H1 (cell line): Measurements from ENCODE around the gene HTR2C. TPM values are rescaled to one million over a fixed set of nuclear protein-coding genes. Genes with fewer than 3 reads are reported as not detected.
A peak's percentile ranks its signal among the peaks of the same experiment; 100 is the strongest.

Experiments
- BACH1 ChIP-seq: IDR thresholded peaks from 2 replicates; pipeline ENCODE4 v1.6.1; 2012; ENCODE audit warnings: low read length, improper control_type of control experiment
- HDAC2 ChIP-seq, 2 experiments: fragments of 300-600 bp in 1 of 2; sonication (generic) in 1 of 2; IDR thresholded peaks; 2 replicates each; pipeline ENCODE4 v1.6.1; 2011 to 2012; ENCODE audit warnings: low read depth in 2 of 2, low read length in 2 of 2, mild to moderate bottlenecking in 2 of 2, moderate library complexity in 2 of 2, borderline replicate concordance in 1 of 2, inconsistent platforms in 1 of 2
- polyA plus RNA-seq, 7 experiments: library from polyadenylated mRNA; depleted of rRNA in 3 of 7; stranded (reverse) in 5 of 7; unstranded in 2 of 7; fragments of >200 nt in 5 of 7; fragments of 200-250 nt in 2 of 7; gene quantifications; 1 replicate in 5 of 7; 2 replicates in 1 of 7; 4 replicates in 1 of 7; pipeline versions ENCODE4 v1.2.1 to v1.2.3, GENCODE V29; 2011 to 2013; ENCODE audit warnings: missing spikeins in 2 of 7, mixed read lengths in 2 of 7
- total RNA-seq: library from RNA; stranded (reverse); fragmentation: NEBNext Ultra II Directional; extraction: Animal tissue kit (Norgen Biotek cat#: 25700); gene quantifications from 2 replicates; pipeline ENCODE4 v1.2.1, GENCODE V29; 2021
- TF ChIP-seq, protein P1 (sequence below): fragments of 300-600 bp; sonication (generic); IDR thresholded peaks from 2 replicates; pipeline ENCODE4 v1.7.1; 2012; ENCODE audit warnings: low read length, moderate library complexity, mild to moderate bottlenecking, inconsistent platforms; ENCODE audit not compliant: insufficient replicate concordance

Gene HTR2C
- total and polyA plus RNA-seq, 2 of the 8 experiments (the other 6 are each of a cell fraction or from before 2014, with no cell fraction given) = 1.7 to 2.0 TPM

DNA sequence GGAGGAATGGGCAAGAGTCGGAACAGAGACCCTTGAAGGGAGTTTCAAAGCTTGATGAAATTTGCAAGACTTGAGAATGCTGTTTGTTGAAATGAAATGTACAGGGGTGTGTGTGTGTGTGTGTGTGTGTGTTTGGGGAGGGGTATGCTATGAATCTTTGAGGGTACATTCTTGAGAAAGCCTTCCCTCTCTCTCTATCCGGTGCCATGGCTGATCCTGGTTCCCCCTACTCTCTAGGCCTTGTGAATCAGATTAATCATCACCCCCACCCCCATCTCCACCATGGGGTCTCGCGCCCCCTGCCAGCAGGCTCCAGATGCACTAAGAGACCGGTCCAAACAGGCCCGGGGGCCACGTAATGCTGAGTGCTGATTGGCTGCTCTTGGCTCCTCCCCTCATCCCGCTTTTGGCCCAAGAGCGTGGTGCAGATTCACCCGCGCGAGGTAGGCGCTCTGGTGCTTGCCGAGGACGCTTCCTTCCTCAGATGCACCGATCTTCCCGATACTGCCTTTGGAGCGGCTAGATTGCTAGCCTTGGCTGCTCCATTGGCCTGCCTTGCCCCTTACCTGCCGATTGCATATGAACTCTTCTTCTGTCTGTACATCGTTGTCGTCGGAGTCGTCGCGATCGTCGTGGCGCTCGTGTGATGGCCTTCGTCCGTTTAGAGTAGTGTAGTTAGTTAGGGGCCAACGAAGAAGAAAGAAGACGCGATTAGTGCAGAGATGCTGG, at the start of gene HTR2C (continued):
- TF ChIP-seq, protein P1, sequence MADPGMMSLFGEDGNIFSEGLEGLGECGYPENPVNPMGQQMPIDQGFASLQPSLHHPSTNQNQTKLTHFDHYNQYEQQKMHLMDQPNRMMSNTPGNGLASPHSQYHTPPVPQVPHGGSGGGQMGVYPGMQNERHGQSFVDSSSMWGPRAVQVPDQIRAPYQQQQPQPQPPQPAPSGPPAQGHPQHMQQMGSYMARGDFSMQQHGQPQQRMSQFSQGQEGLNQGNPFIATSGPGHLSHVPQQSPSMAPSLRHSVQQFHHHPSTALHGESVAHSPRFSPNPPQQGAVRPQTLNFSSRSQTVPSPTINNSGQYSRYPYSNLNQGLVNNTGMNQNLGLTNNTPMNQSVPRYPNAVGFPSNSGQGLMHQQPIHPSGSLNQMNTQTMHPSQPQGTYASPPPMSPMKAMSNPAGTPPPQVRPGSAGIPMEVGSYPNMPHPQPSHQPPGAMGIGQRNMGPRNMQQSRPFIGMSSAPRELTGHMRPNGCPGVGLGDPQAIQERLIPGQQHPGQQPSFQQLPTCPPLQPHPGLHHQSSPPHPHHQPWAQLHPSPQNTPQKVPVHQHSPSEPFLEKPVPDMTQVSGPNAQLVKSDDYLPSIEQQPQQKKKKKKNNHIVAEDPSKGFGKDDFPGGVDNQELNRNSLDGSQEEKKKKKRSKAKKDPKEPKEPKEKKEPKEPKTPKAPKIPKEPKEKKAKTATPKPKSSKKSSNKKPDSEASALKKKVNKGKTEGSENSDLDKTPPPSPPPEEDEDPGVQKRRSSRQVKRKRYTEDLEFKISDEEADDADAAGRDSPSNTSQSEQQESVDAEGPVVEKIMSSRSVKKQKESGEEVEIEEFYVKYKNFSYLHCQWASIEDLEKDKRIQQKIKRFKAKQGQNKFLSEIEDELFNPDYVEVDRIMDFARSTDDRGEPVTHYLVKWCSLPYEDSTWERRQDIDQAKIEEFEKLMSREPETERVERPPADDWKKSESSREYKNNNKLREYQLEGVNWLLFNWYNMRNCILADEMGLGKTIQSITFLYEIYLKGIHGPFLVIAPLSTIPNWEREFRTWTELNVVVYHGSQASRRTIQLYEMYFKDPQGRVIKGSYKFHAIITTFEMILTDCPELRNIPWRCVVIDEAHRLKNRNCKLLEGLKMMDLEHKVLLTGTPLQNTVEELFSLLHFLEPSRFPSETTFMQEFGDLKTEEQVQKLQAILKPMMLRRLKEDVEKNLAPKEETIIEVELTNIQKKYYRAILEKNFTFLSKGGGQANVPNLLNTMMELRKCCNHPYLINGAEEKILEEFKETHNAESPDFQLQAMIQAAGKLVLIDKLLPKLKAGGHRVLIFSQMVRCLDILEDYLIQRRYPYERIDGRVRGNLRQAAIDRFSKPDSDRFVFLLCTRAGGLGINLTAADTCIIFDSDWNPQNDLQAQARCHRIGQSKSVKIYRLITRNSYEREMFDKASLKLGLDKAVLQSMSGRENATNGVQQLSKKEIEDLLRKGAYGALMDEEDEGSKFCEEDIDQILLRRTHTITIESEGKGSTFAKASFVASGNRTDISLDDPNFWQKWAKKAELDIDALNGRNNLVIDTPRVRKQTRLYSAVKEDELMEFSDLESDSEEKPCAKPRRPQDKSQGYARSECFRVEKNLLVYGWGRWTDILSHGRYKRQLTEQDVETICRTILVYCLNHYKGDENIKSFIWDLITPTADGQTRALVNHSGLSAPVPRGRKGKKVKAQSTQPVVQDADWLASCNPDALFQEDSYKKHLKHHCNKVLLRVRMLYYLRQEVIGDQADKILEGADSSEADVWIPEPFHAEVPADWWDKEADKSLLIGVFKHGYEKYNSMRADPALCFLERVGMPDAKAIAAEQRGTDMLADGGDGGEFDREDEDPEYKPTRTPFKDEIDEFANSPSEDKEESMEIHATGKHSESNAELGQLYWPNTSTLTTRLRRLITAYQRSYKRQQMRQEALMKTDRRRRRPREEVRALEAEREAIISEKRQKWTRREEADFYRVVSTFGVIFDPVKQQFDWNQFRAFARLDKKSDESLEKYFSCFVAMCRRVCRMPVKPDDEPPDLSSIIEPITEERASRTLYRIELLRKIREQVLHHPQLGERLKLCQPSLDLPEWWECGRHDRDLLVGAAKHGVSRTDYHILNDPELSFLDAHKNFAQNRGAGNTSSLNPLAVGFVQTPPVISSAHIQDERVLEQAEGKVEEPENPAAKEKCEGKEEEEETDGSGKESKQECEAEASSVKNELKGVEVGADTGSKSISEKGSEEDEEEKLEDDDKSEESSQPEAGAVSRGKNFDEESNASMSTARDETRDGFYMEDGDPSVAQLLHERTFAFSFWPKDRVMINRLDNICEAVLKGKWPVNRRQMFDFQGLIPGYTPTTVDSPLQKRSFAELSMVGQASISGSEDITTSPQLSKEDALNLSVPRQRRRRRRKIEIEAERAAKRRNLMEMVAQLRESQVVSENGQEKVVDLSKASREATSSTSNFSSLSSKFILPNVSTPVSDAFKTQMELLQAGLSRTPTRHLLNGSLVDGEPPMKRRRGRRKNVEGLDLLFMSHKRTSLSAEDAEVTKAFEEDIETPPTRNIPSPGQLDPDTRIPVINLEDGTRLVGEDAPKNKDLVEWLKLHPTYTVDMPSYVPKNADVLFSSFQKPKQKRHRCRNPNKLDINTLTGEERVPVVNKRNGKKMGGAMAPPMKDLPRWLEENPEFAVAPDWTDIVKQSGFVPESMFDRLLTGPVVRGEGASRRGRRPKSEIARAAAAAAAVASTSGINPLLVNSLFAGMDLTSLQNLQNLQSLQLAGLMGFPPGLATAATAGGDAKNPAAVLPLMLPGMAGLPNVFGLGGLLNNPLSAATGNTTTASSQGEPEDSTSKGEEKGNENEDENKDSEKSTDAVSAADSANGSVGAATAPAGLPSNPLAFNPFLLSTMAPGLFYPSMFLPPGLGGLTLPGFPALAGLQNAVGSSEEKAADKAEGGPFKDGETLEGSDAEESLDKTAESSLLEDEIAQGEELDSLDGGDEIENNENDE = no peak
- TF ChIP-seq BACH1 = 0 out of 2 replicates have a peak, but pooled peaks have one; percentile 6
- TF ChIP-seq HDAC2 (IDR thresholded peaks at IDR 0.05; ENCODE audit: borderline replicate concordance in 1 of 2, low read depth in 2 of 2, low read length in 2 of 2) = no peak
